GM18951 (cell line): Measurements from ENCODE around the gene AFAP1.

Experiments used
- POLR2A ChIP-seq: IDR thresholded peaks from 4 replicates; pipeline ENCODE4 v1.6.1; 2011; ENCODE audit warnings: mild to moderate bottlenecking; ENCODE audit not compliant: insufficient read length, insufficient read depth; ENCODE audit errors: extremely low read depth
- in situ Hi-C: fragments of 300-500 bp; cut with MboI; formaldehyde crosslinking; loops from one replicate; pipeline ENCODE4 v1.12.0; 2022; ENCODE audit warnings: low sequenced_read_pairs, mixed read lengths, inconsistent platforms; ENCODE audit not compliant: unreplicated experiment

AFAP1 gene

GRCh38 chr4:7778510-7779431 is 160.9 kb downstream of the AFAP1 start:
- TF ChIP-seq POLR2A: no peak
- in situ Hi-C loops: no loop called here

DNA sequence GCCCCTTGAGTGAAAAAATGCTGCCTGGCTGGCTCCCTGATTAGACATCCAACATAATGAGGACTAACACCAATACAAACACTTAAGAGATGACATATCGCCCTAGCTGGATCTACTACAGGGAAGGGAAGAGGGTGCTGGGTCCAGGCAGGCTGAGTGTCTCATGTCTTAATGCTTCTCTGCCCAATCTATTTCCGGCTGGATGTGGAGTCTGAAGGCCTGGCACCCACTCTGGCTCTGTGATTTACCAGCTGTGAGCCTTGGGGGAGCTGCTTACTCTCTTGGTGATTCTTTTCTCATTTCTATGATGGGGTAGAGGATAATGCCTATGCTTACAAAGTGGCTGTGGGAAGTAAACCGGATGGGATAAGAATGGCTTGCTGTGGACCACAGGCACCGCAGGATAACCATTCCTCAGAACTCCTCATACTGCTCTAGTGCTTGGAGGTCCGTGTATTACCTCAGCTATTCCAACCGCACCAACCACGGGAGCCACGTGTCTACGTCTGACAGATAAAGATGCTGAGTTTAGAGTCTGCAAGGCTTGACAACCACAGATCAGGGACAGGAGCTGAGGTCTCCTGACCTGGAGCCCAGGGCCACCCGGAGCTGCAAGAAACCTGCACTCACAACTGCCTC is 161.7 kb downstream of the AFAP1 start:
- in situ Hi-C loops: no loop called here
- TF ChIP-seq POLR2A: no peak

- TF ChIP-seq POLR2A: no peak
- in situ Hi-C loops: no loop called here
Measured at GRCh38 chr4:7777017-7777710, 162.5 kb downstream of the AFAP1 start.

DNA sequence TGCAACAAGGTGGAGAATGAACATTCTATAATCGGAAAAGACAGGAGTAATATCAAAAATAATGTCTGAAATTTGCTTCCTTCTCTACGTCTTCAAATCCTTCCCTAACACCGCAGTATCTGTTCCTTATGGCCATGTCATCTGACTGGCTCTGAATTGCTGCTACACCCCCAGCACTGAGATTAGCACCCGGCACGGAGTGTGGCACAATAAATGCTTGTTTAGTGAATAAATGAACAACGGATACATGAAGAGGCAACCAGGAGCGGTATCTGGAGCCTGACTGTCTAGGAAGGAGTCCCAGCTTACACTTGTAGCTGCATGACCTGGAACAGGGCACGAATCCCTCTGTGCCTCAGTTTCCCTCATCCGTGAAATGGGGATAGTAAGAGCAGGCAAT is 164.3 kb downstream of the AFAP1 start:
- in situ Hi-C loops: no loop called here

DNA sequence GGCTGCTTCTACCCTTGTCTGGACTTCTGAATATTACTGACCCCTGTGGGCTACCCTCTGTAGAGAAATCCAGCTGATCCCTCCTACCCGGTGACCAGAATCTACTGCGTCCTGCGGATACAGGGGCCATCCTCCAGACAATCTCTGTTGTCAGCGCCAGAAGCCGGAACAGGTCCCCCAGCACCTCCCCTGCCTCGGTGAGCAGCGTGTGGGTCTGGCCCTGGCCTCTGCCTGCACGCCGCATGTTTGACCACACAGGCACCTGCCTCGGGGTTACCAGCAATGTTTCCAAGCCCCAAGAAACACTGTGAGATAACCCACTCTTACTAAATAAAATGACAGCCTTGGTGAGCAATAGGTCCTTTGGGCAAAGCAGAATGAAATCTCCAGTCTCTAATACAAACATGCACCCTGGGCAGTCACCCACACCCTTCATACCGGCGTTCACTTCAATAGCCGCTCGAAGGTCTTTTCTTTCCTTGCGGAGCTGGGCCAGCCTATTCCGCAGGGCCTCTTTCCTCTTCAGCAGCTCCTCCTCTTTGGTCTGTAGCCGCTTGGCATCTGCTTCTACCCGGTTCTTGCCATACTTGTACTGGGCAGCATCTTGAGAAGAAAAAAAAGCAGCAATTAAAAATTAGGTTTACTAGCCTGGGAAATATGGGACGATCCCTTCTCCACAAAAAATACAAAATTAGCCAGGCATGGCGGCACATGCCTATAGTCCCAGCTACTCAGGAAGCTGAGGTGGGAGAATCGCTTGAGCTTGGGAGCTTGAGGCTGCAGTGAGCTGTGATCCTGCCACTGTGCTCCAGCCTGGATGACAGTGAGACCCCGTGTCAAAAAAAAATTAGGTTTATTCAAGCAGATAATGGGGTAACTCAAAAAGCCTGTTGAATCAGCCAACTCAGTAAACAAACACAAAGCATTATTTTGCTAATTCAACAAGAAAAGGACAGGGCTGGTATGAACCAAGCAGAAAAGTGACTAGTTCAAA is 165.1 kb downstream of the AFAP1 start:
- no peak for TF ChIP-seq POLR2A
- in situ Hi-C loops: no loop called here

More for the DNA sequence above, 164.3 kb downstream of the AFAP1 start:
- TF ChIP-seq POLR2A: no peak

GRCh38 chr4:7773401-7774180 is 166.1 kb downstream of the AFAP1 start:
- no peak for TF ChIP-seq POLR2A
- in situ Hi-C loops: no loop called here

GRCh38 chr4:7772711-7773385 is 166.8 kb downstream of the AFAP1 start:
- in situ Hi-C loops: no loop called here
- TF ChIP-seq POLR2A: no peak

DNA sequence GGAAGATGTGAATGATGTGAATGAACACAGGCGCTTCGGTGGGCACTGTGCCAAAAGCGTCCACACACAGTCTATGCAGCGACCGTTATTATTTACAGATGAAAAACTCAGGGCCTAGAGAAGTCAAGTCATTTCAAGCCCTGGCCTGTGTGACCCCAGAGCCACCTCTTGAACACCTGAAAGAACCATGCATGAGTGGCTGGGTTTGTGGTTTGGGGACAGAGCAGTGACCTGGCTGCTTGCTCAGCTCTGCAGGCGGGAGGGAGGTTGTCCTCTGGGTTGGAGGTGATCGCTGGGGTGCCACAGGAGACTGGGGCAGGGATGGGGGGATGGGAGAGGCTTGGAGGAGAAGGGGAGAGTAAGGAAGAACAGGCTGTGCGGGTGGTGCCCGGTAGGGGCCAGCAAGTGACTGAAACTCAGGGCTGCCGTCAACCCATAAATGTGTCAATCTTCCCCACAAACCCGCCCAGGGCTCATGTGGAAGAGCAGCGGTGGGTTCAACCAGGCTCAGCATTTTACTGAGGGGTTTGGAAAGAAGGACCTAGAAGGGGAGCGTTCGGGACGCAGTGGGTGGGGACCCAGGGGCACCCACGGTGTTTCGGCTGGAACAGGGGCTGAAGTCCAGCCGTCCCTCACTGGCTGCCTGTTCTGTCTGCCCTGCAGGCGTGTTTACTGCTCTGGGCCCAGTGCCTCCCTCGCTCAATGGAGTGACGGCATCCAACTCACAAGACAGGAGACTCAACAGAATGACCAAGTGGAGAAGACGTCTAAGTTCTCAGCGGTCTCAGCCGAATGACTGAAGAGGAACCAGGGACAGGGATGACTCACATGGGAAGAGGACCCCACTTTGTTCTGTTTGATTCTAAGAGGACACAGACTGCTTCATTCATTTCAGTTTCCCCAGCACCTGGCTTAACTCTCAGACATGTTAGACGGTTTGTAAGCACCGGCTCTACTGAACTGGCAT is 167.8 kb downstream of the AFAP1 start:
- in situ Hi-C loops: no loop called here
- no peak for TF ChIP-seq POLR2A

DNA sequence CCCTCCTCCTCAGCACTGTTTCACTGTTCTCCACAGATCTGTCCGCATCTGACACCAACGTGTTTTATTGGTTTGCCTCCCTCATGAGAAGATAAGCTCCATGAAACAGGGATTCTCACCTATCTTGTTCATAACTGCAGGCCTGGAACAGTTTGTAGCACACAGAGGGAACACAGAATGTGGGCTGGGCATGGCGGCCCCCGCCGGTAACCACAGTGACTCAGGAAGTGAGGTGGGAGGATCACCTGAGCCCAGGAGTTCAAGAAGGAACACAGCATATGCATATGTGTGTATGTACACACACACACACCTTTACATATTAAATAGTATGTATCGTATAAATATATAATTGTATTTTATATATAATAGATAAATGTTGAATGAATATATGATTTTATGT is 168.6 kb downstream of the AFAP1 start:
- no peak for TF ChIP-seq POLR2A
- in situ Hi-C loops: no loop called here
